Loucy (cell line): ENCODE results near the gene KIFC3.
A peak's percentile ranks its signal among the peaks of the same experiment; 100 is the strongest.

Experiments used
- H2AFZ ChIP-seq: fragments of 200-600 bp; sonication (generic); 2 replicates; pipeline ENCODE4 v1.6.0; 2016; ENCODE audit warnings: antibody characterized with exemption, mild to moderate bottlenecking, low read length, moderate library complexity
- H3F3A ChIP-seq: fragments of 200-600 bp; 2 replicates; pipeline ENCODE4 v1.6.0; 2016; ENCODE audit warnings: antibody characterized with exemption, low read depth, mild to moderate bottlenecking
- H3K27me3 ChIP-seq: fragments of 200-600 bp; sonication (generic); 2 replicates; pipeline ENCODE4 v1.6.1; 2014; ENCODE audit warnings: low read length, mild to moderate bottlenecking; ENCODE audit not compliant: insufficient read depth, poor library complexity, severe bottlenecking
- H3K36me3 ChIP-seq: fragments of 200-600 bp; sonication (generic); 2 replicates; pipeline ENCODE4 v1.6.1; 2016; ENCODE audit warnings: low read length; ENCODE audit not compliant: insufficient read depth
- H3K4me1 ChIP-seq: fragments of 200-600 bp; sonication (generic); 2 replicates; pipeline ENCODE4 v1.5.1; 2014; ENCODE audit warnings: low read length, mild to moderate bottlenecking; ENCODE audit not compliant: insufficient read depth, poor library complexity, severe bottlenecking
- H3K4me2 ChIP-seq: fragments of 200-600 bp; sonication (generic); 2 replicates; pipeline ENCODE4 v1.6.0; 2014; ENCODE audit warnings: antibody characterized with exemption, low read length, low read depth, mild to moderate bottlenecking; ENCODE audit not compliant: poor library complexity, severe bottlenecking
- H3K4me3 ChIP-seq: fragments of 200-600 bp; sonication (generic); 2 replicates; pipeline ENCODE4 v1.5.1; 2014; ENCODE audit warnings: low read length, mild to moderate bottlenecking, mixed read lengths; ENCODE audit not compliant: poor library complexity, severe bottlenecking
- H3K79me2 ChIP-seq: fragments of 200-600 bp; sonication (generic); 2 replicates; pipeline ENCODE4 v1.6.1; 2014; ENCODE audit warnings: low read length; ENCODE audit not compliant: insufficient read depth
- H3K9ac ChIP-seq: fragments of 200-600 bp; sonication (generic); 2 replicates; pipeline ENCODE4 v1.6.0; 2014; ENCODE audit warnings: mild to moderate bottlenecking, low read depth, low read length, moderate library complexity; ENCODE audit not compliant: poor library complexity, severe bottlenecking
- H3K9me2 ChIP-seq: fragments of 200-600 bp; sonication (generic); replicated peaks from 2 replicates; pipeline ENCODE4 v1.6.1; 2016; ENCODE audit warnings: low read depth, low read length, mixed read lengths
- H3K9me3 ChIP-seq: fragments of 200-600 bp; sonication (generic); 2 replicates; pipeline ENCODE4 v1.6.1; 2014; ENCODE audit warnings: mild to moderate bottlenecking, antibody characterized with exemption, low read length, low read depth; ENCODE audit not compliant: insufficient read depth
- H4K20me1 ChIP-seq: fragments of 200-600 bp; sonication (generic); 2 replicates; pipeline ENCODE4 v1.6.0; 2014; ENCODE audit warnings: antibody characterized with exemption, low read length, mild to moderate bottlenecking; ENCODE audit not compliant: insufficient read depth, poor library complexity, severe bottlenecking
- EZH2phosphoT487 ChIP-seq: fragments of 200-600 bp; IDR thresholded peaks from 2 replicates; pipeline ENCODE4 v1.6.1; 2018; ENCODE audit warnings: antibody characterized with exemption, mild to moderate bottlenecking, moderate library complexity, borderline replicate concordance
- TF ChIP-seq, protein P1 (sequence below): fragments of 200-600 bp; sonication (generic); conservative IDR thresholded peaks from 2 replicates; pipeline ENCODE4 v1.5.1; 2014; ENCODE audit warnings: mild to moderate bottlenecking, antibody characterized with exemption, low read length

The KIFC3 gene

DNA sequence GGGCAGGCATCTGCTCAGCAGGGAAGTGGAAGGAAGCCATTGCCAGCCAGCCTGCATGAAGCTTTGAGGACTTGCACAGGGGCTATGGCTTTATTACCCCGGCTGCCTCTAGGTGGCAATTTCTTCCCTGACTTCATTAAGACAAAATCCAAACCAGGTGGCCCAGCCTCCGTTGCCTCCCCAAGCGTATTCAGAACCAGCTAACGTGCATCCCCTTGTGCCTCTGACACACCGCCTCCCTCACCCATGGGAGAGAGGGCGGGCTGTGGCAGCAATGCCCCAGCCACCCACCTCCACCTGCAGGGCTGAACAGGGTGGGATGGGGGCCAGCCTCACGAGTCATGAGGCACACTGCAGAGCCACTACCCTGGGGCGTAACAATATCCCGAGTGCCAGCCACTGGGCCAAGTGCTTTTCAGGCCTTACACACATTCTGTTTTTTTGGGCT lies 6.8 kb downstream of the KIFC3 start:
- Histone ChIP-seq H3K4me1 (peaks cover 35% of the 10 kb centered on the region), H3K4me3 (no peak overlapping the region), H4K20me1 (no peaks in the 10 kb centered on the region), H3K9me3 (no peaks in the 10 kb centered on the region), H3K36me3 (no peaks in the 10 kb centered on the region), H2AFZ (0 out of 2 replicates have a peak overlapping the region, but pooled peaks have one; percentile 74), H3F3A (0 out of 2 replicates have a peak, but pooled peaks cover 2% of the 10 kb centered on the region), H3K9ac (no peak overlapping the region), H3K27me3 (no peaks in the 10 kb centered on the region), H3K9me2 (no peaks in the 10 kb centered on the region), H3K4me2 (no peak overlapping the region), H3K79me2 (no peaks in the 10 kb centered on the region)
- no peak for TF ChIP-seq EZH2phosphoT487
- TF ChIP-seq, protein P1, sequence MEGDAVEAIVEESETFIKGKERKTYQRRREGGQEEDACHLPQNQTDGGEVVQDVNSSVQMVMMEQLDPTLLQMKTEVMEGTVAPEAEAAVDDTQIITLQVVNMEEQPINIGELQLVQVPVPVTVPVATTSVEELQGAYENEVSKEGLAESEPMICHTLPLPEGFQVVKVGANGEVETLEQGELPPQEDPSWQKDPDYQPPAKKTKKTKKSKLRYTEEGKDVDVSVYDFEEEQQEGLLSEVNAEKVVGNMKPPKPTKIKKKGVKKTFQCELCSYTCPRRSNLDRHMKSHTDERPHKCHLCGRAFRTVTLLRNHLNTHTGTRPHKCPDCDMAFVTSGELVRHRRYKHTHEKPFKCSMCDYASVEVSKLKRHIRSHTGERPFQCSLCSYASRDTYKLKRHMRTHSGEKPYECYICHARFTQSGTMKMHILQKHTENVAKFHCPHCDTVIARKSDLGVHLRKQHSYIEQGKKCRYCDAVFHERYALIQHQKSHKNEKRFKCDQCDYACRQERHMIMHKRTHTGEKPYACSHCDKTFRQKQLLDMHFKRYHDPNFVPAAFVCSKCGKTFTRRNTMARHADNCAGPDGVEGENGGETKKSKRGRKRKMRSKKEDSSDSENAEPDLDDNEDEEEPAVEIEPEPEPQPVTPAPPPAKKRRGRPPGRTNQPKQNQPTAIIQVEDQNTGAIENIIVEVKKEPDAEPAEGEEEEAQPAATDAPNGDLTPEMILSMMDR = peak; percentile 64

DNA sequence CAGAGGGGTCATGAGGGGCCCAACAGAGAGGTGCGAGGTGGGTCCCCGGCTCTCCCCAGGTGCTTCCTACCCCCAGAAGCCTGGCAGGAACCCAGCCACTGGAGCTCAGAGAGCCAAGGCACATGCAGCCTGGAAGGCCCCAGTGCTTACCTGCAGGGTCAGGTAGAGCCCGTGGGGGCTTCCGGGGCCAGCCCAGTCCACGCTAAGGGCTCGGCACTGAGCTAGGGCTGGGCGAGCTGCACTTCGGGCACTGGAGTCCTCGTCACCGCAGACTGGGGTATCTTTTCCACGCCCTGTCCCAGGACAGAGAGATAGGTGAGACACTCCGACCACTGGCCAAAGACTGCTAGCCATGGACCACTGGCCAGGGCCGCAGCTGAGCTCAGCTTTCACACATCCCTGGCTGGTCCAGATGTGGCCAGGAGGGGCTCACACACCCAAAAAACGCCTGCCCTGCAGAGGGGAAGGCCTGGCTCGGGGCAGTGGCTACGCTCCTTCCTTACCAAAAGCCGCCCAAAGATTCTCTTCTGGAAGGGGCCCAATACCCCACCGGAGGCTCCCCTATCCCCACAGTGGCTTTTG lies 7.4 kb downstream of the KIFC3 start:
- H3K9me3 ChIP-seq = no peaks in the 10 kb centered on the region
- H2AFZ ChIP-seq = 0 out of 2 replicates have a peak overlapping the region, but pooled peaks have one; percentile 74
- TF ChIP-seq, protein P1 = no peak
- TF ChIP-seq EZH2phosphoT487 = no peak
- H3K79me2 ChIP-seq = no peaks in the 10 kb centered on the region
- no peaks in the 10 kb centered on the region for H3K27me3 ChIP-seq
- H3K9ac ChIP-seq = no peak overlapping the region
- no peaks in the 10 kb centered on the region for H4K20me1 ChIP-seq
- H3K4me1 ChIP-seq = peaks cover 31% of the 10 kb centered on the region
- H3F3A ChIP-seq = 0 out of 2 replicates have a peak, but pooled peaks cover 3% of the 10 kb centered on the region
- H3K4me2 ChIP-seq = no peak overlapping the region
- no peaks in the 10 kb centered on the region for H3K36me3 ChIP-seq
- no peak overlapping the region for H3K4me3 ChIP-seq
- no peaks in the 10 kb centered on the region for H3K9me2 ChIP-seq

DNA sequence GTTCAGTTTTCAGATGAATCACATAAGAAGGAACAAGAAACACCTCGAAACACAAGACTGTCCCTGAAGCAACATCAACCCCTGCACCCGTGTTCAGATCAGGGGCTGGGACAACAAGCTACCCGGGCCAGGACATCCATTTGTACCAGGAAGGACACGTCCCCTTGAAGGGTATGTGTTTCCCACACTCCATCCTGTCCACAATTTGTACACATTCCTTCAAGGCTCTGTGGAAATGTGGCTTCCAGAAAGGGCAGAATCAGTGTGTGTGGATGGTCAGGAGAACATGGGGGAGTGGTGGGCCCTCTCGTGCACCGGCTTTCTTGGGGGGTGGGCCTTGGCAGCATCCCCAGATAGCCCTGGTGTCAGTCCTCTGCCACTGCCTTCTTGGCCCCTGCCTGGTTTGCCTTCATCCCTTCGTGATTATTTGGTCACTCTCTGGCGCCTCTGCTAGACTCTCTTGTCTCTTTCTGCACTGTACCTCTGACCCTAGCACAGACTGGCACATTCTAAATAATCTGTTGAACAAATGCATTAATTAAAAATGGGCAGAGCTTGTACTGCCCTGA lies 10.3 kb downstream of the KIFC3 start:
- peak overlapping the region; percentile 54 for H3K9ac ChIP-seq
- peak overlapping the region; percentile 25 for H2AFZ ChIP-seq
- H3K9me3 ChIP-seq = no peaks in the 10 kb centered on the region
- no peaks in the 10 kb centered on the region for H3K27me3 ChIP-seq
- H3K9me2 ChIP-seq = no peaks in the 10 kb centered on the region
- no peaks in the 10 kb centered on the region for H4K20me1 ChIP-seq
- 0 out of 2 replicates have a peak, but pooled peaks cover 3% of the 10 kb centered on the region for H3F3A ChIP-seq
- peak overlapping the region; percentile 51 for H3K4me2 ChIP-seq
- TF ChIP-seq, protein P1 = no peak
- no peak for TF ChIP-seq EZH2phosphoT487
- no peaks in the 10 kb centered on the region for H3K79me2 ChIP-seq
- no peaks in the 10 kb centered on the region for H3K36me3 ChIP-seq
- peak overlapping the region; percentile 1 for H3K4me3 ChIP-seq
- peaks cover 18% of the 10 kb centered on the region for H3K4me1 ChIP-seq
